ENCODE measurements around the gene SEC14L5.

GRCh38 chr16:4946917-4947316, 11.2 kb upstream of the SEC14L5 start:
- TF ChIP-seq POLR2A (IDR thresholded peaks at IDR 0.05) (no peak), CTCF (IDR thresholded peaks at IDR 0.05) (no peak)
